ENCODE results near the gene MISP3. TPM values are rescaled to one million over a fixed set of nuclear protein-coding genes. Genes with fewer than 3 reads are reported as not detected.
A peak's percentile ranks its signal among the peaks of the same experiment; 100 is the strongest.
"Not testable (repeated sequence)": the region's sequence is repeated elsewhere in the genome, so short reads cannot be mapped to it uniquely, and the experiment has no call there.

Gene MISP3
- total RNA-seq, 2 donors from 2014 or later = 1.7 to 2.7 TPM

DNA sequence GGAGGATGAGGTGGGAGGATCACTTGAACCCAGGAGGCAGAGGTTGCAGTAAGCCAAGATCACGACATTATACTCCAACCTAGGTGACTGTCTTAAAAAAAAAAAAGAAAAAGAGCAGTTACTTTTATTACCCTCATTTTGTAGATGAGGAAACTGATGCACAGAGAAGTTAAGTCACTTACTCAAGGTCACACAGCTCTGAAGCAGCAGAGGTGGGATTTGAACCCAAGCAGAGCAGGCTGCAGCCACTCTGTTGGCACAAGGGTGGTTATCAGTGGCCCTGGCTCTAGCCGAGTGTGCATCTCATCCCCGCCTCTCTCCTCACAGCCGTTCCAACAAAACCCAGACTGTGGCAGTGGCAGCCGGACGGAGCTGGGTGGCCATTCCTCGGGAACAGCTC is 33.4 kb upstream of the MISP3 start:
- Histone ChIP-seq H3K9me3 (no peaks in the 10 kb centered on the region), H3K4me3 (no peak overlapping the region), H3K27ac (no peak overlapping the region), H3K27me3 (replicated peaks; ENCODE audit: insufficient read depth) (no peaks in the 10 kb centered on the region), H3K4me1 (ENCODE audit: control insufficient read depth in 1 of 2, low read depth in 2 of 2) (no peaks in the 10 kb centered on the region), H3K36me3 (no peaks in the 10 kb centered on the region)
- no peak for DNase-seq (ENCODE audit: low spot score)
- TF ChIP-seq CTCF (IDR thresholded peaks at IDR 0.05) = no peak
- no peak for ATAC-seq (ENCODE audit: insufficient number of reproducible peaks, low FRiP score, low read depth)

- not testable (repeated sequence) for H3K4me3 ChIP-seq; H3K27me3 ChIP-seq (replicated peaks; ENCODE audit: insufficient read depth); ATAC-seq (ENCODE audit: insufficient number of reproducible peaks, low FRiP score, low read depth); H3K36me3 ChIP-seq; DNase-seq (ENCODE audit: low spot score); H3K27ac ChIP-seq; H3K4me1 ChIP-seq (ENCODE audit: control insufficient read depth in 1 of 2, low read depth in 2 of 2); H3K9me3 ChIP-seq
- TF ChIP-seq CTCF (IDR thresholded peaks at IDR 0.05) = peak; percentile 41
Measured at GRCh38 chr19:14042659-14043608, 29.7 kb upstream of the MISP3 start.

- not testable (repeated sequence) for H3K27ac ChIP-seq; H3K27me3 ChIP-seq (replicated peaks; ENCODE audit: insufficient read depth); H3K4me1 ChIP-seq (ENCODE audit: control insufficient read depth in 1 of 2, low read depth in 2 of 2); H3K4me3 ChIP-seq; ATAC-seq (ENCODE audit: insufficient number of reproducible peaks, low FRiP score, low read depth); H3K9me3 ChIP-seq; H3K36me3 ChIP-seq; DNase-seq (ENCODE audit: low spot score)
Measured at GRCh38 chr19:14047866-14048265, 24.7 kb upstream of the MISP3 start.

DNA sequence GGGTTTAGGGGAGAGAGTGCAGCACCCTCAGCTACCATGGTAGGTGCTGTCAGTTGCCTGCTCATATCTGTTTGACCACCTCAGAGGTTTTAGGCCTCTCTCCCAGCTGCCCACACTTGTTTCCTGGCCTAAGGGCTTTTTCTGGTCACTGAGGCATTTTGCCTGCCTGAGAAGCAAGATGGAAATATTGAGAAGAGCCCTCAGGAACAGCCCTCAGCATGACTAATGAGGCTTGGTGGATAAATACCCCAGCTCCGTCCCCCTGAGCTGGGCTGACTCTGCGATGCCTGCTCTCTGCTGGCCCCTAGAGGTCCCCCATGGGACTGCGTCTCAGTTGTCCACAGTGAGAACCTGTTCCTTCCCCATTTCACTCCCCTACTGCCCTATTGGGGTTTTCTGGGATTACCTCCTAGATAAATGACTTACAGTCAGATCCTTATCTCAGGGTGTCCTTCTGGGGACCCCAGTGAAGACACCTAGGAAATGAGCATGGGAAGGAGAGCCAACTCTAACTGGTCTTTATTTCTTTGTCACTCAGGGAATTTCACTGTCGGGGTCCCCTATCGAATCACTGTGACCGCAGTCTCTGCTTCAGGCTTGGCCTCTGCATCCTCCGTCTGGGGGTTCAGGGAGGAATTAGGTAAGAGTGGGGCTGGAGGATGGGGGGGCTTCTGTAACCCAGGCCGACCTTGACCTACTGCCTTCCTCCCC is 24.0 kb upstream of the MISP3 start:
- Histone ChIP-seq H3K4me3 (no peak overlapping the region), H3K9me3 (no peaks in the 10 kb centered on the region), H3K4me1 (ENCODE audit: control insufficient read depth in 1 of 2, low read depth in 2 of 2) (no peaks in the 10 kb centered on the region), H3K27me3 (replicated peaks; ENCODE audit: insufficient read depth) (no peaks in the 10 kb centered on the region), H3K36me3 (no peaks in the 10 kb centered on the region), H3K27ac (no peak overlapping the region)
- DNase-seq (ENCODE audit: low spot score) = no peak
- TF ChIP-seq CTCF (IDR thresholded peaks at IDR 0.05) = peak; percentile 73
- no peak for ATAC-seq (ENCODE audit: insufficient number of reproducible peaks, low FRiP score, low read depth)

GRCh38 chr19:14050512-14050911 is 22.1 kb upstream of the MISP3 start:
- H3K9me3 ChIP-seq = no peaks in the 10 kb centered on the region
- ATAC-seq (ENCODE audit: insufficient number of reproducible peaks, low FRiP score, low read depth) = no peak

DNA sequence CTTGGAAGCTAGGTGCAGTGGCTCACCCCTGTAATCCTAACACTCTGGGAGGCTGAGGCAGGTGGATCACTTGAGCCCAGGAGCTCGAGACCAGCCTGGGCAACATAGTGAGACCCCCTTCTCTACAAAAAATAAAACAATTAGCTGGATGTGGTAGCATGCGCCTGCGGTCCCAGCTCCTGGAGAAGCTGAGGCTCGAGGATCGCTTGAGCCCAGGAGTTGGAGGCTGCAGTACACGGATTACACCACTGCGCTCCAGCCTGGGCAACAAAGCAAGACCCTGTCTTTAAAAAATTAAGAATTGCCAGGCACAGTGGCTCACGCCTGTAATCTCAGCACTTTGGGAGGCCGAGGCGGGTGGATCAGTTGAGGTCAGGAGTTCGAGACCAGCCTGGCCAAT is 21.6 kb upstream of the MISP3 start:
- not testable (repeated sequence) for ATAC-seq (ENCODE audit: insufficient number of reproducible peaks, low FRiP score, low read depth); H3K27ac ChIP-seq; H3K9me3 ChIP-seq

More at GRCh38 chr19:14050512-14050911, 22.1 kb upstream of the MISP3 start:
- no peak for DNase-seq (ENCODE audit: low spot score)
- Histone ChIP-seq H3K27ac (no peak overlapping the region), H3K36me3 (no peaks in the 10 kb centered on the region), H3K4me3 (no peak overlapping the region), H3K27me3 (replicated peaks; ENCODE audit: insufficient read depth) (no peaks in the 10 kb centered on the region), H3K4me1 (ENCODE audit: control insufficient read depth in 1 of 2, low read depth in 2 of 2) (no peaks in the 10 kb centered on the region)
- no peak for TF ChIP-seq CTCF (IDR thresholded peaks at IDR 0.05)

More for the DNA sequence above, 21.6 kb upstream of the MISP3 start:
- not testable (repeated sequence) for H3K27me3 ChIP-seq (replicated peaks; ENCODE audit: insufficient read depth); H3K4me3 ChIP-seq; DNase-seq (ENCODE audit: low spot score); H3K4me1 ChIP-seq (ENCODE audit: control insufficient read depth in 1 of 2, low read depth in 2 of 2); H3K36me3 ChIP-seq
